NCI-H2171 (cell line): ENCODE measurements around the gene NFKBIZ.
"Not testable (repeated sequence)": the region's sequence is repeated elsewhere in the genome, so short reads cannot be mapped to it uniquely, and the experiment has no call there.

Experiments used
- DNase-seq: peaks from one replicate; lab custom pipeline; 2025; lab: John Stamatoyannopoulos, UW

The NFKBIZ gene

GRCh38 chr3:101878589-101878988, 29.3 kb downstream of the NFKBIZ start:
- no peak for DNase-seq

DNA sequence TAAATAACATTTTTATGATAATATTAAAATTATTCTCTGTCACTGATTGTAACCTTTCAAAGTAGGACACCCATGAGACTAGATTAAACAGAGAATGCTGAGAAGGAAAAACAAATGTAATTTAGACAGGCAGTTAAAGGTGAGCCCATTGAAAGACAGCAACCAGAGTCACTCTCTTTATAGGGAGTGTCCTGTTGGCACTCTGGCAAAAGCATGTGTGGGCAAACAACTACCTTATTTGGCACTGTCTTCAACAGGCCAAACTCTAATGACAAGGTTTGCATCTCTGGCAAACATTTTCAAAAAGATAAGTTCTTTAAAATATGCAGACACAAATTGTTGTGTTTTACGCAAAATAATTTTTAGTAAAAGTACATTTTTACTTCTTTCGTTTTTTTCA, 29.8 kb downstream of the NFKBIZ start:
- no peak for DNase-seq

DNA sequence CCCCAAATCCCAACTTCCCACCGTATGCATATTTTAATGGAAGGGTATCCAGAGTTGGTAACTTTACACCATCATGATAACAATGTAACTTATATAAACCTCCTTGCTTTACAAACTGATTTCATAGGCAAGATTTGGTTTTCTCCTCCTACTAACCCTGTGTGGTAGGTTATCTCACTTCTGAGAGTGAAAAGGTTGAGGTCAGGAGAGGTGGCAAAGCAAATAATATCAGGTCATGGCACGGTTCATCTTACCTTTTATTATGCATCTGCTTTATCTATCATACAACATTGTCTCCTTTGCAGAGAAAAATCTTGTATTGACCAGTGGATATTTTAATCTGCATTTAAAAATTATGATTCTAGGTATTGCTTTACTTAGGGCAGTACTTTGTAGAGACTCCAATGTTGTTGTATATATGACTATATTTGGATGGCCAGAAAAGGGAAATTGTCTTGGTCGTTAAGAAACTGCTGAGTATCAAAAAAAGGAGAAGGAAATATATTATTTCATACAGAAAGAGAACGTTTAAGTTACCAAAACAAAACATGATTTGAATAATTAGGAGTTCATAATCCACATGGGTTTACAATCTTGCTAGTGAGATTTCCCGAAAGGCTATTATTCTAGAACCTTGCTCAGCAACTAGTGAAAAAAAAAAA, 30.4 kb downstream of the NFKBIZ start:
- DNase-seq, result no peak

DNA sequence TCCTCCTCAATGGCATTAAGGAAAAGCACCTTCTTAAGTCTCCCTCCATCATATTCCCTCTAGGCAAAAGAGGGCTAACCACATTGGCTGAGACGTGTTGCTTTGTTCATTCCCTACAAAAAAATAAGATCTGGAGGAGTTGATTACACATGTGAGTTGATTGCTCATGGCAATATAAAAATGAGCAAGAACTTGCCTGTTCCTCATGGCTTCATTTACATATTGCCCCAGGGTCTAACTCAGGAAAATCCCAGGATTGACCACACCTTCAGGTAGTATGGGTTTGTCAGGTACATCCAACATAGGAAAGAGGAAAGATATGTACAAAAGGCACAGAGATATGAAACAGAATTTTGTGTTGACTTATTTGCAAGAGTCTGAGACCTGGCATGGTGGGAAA, 35.5 kb downstream of the NFKBIZ start:
- no peak for DNase-seq

- DNase-seq, result not testable (repeated sequence)
These were observed 36.3 kb downstream of the NFKBIZ start for GRCh38 chr3:101885584-101885983.

DNA sequence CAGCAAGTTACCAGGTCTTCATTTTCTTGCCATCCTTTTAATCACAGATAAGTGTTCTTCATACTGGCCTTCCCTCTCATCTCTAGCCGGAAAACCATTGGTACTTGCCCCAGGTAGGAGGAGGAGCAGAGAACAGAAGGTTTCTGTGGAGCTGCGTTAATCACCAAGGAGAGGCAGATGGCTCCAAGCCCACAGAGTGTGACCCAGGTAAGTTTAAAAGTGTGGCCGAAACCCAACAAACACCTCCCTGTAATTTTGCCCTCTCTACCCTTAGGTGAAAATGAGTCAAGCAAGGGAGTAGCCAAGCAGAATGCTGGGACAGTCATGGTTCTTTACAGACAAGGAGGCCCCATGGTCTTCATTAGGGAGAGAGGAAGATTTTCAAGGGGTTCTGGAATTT, 37.3 kb downstream of the NFKBIZ start:
- DNase-seq, result no peak

DNA sequence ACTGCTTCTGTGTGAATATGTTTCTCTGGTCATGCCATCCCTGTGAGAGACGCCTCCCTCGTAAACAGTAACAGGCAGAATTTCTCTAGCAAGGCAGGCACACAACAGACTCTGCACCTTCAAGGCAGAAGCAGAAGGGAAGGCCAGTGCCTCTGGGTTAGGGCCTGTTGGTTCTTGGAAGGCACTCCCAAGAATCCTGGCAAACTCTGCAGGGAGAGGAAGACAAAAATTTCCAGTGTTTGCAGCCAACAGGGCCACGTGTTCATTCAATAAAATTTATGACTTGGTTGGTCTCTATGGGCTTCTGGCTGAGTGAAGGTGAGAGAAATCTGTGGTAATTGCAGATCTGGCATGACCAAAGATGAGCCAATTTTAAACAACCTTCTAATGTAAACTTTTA, 39.3 kb downstream of the NFKBIZ start:
- DNase-seq, result no peak

DNA sequence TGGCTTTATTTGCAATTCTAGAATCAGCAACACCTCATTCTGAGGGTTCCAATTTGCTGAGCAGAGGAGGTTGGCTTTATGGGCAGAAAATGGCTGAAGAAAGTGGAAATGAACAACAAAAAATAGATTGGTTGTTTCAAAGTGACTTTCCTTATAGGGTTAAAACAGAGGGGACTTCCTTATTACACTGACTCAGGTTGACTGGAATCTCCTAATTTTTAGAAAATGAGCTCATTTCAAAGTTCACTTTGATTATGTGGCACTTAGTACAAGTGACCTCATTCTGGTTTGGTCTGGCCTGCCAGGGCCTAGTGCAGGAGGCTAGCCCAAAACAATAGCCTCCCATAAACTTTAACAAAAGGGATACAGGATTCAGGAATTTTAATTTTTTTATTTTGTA, 41.4 kb downstream of the NFKBIZ start:
- DNase-seq, result no peak

GRCh38 chr3:101892648-101893047, 43.3 kb downstream of the NFKBIZ start:
- no peak for DNase-seq

DNA sequence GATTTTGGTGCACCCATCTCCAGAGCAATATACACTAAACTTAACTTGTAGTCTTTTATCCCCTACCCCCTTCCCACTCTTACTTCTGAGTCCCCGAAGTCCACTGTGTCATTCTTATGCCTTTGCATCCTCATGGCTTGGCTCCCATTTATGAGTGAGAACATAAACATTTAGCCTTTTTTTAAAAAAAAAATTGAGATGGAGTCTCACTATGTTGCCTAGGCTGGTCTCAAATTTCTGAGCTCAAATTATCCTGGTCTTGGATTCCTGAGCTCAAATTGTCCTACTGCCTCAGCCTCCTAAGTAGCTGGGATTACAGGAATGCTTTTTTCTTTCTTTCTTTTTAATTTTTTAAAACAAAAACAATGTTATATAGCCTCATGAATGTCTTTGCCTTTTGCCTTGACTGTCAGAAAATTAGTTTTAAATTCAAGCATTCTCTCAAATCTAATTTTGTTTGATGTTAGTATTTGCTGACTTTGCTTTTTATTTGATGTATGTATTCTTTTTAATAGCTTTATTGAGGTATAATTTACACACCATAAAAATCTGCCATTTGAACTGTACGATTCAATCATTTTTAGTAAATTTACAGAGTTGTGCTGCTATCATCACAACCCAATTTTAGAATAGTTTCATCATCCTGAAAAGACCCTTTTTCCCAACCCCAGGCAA, 46.9 kb downstream of the NFKBIZ start:
- no peak for DNase-seq

- DNase-seq, result no peak
These were observed 47.7 kb downstream of the NFKBIZ start for GRCh38 chr3:101897013-101897412.

- DNase-seq, result no peak
These were observed 48.7 kb downstream of the NFKBIZ start for GRCh38 chr3:101898039-101898438.

DNA sequence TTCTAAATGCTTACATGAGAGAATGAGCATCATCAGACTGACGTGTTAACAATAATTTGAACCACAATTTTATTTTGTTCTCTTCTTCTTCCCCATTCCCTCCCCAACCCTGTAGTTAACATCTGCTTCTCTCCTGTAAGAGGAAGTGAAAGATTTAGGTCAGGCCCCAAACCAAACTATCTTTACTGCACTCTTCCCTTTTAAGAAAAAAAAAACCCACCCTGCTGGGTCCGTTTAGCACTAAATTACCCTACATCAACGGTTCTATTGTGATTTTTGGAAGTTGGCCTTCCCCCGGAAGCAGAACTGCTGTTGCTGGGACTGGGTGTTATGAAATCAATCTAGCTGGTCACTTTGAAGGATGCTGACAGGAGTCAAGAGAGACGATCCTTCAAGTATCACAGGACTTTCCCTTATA, 49.4 kb downstream of the NFKBIZ start:
- DNase-seq, result no peak

GRCh38 chr3:101900316-101900715, 51.0 kb downstream of the NFKBIZ start:
- DNase-seq, result no peak

DNA sequence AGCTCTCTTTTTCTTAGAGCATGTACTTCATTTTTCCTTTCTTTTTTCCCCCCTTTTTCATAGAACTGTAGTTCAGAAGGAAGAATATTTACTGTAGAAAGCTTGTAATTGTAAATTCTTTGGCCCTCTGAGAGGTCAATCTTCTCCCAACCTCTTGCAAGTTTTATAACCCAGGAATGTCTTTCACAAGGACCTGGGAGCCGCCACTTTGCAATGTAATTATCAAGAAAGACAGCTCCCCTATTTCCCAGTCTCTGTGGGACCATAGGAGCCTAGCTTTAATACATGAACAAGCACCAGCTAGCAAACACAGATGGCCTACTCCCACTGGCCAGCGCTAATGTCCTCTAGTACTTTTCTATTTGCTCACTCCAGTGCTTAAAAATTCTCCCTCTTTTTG, 51.4 kb downstream of the NFKBIZ start:
- DNase-seq, result no peak

GRCh38 chr3:101902041-101902440, 52.7 kb downstream of the NFKBIZ start:
- DNase-seq, result no peak

DNA sequence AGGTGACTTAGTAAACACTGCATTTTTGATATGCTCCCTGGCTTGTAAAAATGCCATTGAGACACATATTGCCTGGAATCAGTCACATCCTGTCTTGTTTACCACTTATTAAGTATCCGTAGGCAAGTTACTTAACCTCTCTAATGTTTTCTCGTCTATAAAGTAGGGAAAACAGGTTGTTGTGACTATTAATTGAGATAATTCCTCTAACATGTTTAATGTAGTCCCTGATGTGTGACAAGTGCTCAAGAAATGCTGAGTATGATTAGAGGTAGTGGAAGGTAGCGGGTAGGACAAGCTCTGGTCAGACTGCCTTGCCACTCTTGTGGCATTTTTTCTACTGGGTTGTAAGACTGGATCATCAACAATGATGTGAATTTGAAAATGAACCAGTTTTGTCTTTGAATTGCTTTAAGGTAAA, 54.1 kb downstream of the NFKBIZ start:
- DNase-seq, result no peak

DNA sequence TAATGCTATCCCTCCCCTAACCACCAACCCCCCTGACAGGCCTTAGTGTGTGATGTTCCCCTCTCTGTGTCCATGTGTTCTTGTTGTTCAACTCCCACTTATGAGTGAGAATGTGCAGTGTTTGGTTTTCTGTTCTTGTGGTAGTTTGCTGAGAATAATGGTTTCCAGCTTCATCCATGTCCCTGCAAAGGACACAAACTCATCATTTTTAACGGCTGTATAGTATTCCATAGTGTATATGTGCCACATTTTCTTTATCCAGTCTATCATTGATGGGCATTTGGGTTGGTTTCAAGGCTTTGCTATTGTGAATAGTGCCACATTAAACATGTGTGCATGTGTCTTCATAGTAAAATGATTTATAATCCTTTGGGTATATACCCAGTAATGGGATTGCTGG, 56.3 kb downstream of the NFKBIZ start:
- not testable (repeated sequence) for DNase-seq
